WTC11 (cell line): ENCODE results near the gene AKAP6. TPM values are rescaled to one million over a fixed set of nuclear protein-coding genes. Genes with fewer than 3 reads are reported as not detected.

Experiments used
- ATAC-seq: fragments of 200-7000 bp; cut with Tn5 transposase; 2 replicates; pipeline ENCODE4 v1.10.0; 2021; ENCODE audit warnings: mild to moderate bottlenecking, moderate library complexity
- CTCF ChIA-PET: fragments of 300-600 bp; sonication (Branson Sonifier 250); formaldehyde crosslinking; loops from one replicate; lab custom pipeline; 2021; ENCODE audit warnings: antibody characterized with exemption; lab: Charles Lee
- POLR2A ChIA-PET: fragments of 350-600 bp; sonication (Branson Sonifier 250); formaldehyde crosslinking; loops from one replicate; lab custom pipeline; 2021; ENCODE audit warnings: antibody characterized with exemption; lab: Charles Lee
- DNase-seq: peaks from one replicate; pipeline ENCODE4 v3.0.0; 2021; ENCODE audit warnings: low spot score
- H3K27ac Mint-ChIP-seq: 2 replicates; pipeline ENCODE4 v1.8.0; 2021; ENCODE audit warnings: mixed read lengths
- H3K27me3 Mint-ChIP-seq: 2 replicates; pipeline ENCODE4 v1.8.0; 2021; ENCODE audit warnings: low read depth, mild to moderate bottlenecking, moderate library complexity, mixed read lengths
- H3K36me3 Mint-ChIP-seq: 2 replicates; pipeline ENCODE4 v1.8.0; 2021; ENCODE audit warnings: mixed read lengths
- H3K4me1 Mint-ChIP-seq: 2 replicates; pipeline ENCODE4 v1.8.0; 2022; ENCODE audit warnings: mixed read lengths
- H3K4me3 Mint-ChIP-seq: 2 replicates; pipeline ENCODE4 v1.8.0; 2021; ENCODE audit warnings: mild to moderate bottlenecking, moderate library complexity, mixed read lengths
- H3K9me3 Mint-ChIP-seq: 2 replicates; pipeline ENCODE4 v1.8.0; 2021; ENCODE audit warnings: mixed read lengths
- ESRRA ChIP-seq: sonication (generic); formaldehyde crosslinking; IDR thresholded peaks from 2 replicates; pipeline ENCODE4 v1.8.1; 2022; ENCODE audit warnings: mild to moderate bottlenecking, missing genetic modification reagents, borderline replicate concordance
- ETV6 ChIP-seq: sonication (generic); formaldehyde crosslinking; IDR thresholded peaks from 2 replicates; pipeline ENCODE4 v1.8.1; 2022; ENCODE audit warnings: mild to moderate bottlenecking, missing genetic modification reagents
- FOXJ3 ChIP-seq: sonication (generic); formaldehyde crosslinking; IDR thresholded peaks from 2 replicates; pipeline ENCODE4 v1.9.0; 2021; ENCODE audit warnings: missing genetic modification reagents, mild to moderate bottlenecking, borderline replicate concordance
- FOXK1 ChIP-seq: sonication (generic); formaldehyde crosslinking; IDR thresholded peaks from 2 replicates; pipeline ENCODE4 v1.8.0; 2022; ENCODE audit warnings: mild to moderate bottlenecking, moderate library complexity, missing genetic modification reagents
- GRHL2 ChIP-seq: fragments of 250-450 bp; sonication (Bioruptor Pico); IDR thresholded peaks from 2 replicates; pipeline ENCODE4 v1.8.0; 2022; ENCODE audit warnings: mild to moderate bottlenecking, moderate library complexity; ENCODE audit not compliant: insufficient replicate concordance, severe bottlenecking
- JAZF1 ChIP-seq: fragments of 250-450 bp; sonication (Bioruptor Pico); IDR thresholded peaks from 2 replicates; pipeline ENCODE4 v1.9.0; 2021; ENCODE audit warnings: moderate library complexity, mild to moderate bottlenecking, inconsistent platforms
- JUN ChIP-seq: sonication (generic); formaldehyde crosslinking; IDR thresholded peaks from 2 replicates; pipeline ENCODE4 v1.8.0; 2023; ENCODE audit warnings: mild to moderate bottlenecking, missing genetic modification reagents
- MXD4 ChIP-seq: fragments of 250-450 bp; sonication (Bioruptor Pico); IDR thresholded peaks from 2 replicates; pipeline ENCODE4 v1.8.0; 2021; ENCODE audit warnings: mild to moderate bottlenecking, moderate library complexity, borderline replicate concordance
- NFE2L1 ChIP-seq: sonication (generic); formaldehyde crosslinking; IDR thresholded peaks from 2 replicates; pipeline ENCODE4 v1.8.1; 2023; ENCODE audit warnings: missing genetic modification reagents
- NR1H2 ChIP-seq: sonication (generic); formaldehyde crosslinking; IDR thresholded peaks from 2 replicates; pipeline ENCODE4 v1.9.0; 2021; ENCODE audit warnings: mild to moderate bottlenecking, moderate library complexity, missing genetic modification reagents
- RELA ChIP-seq: sonication (generic); formaldehyde crosslinking; IDR thresholded peaks from 2 replicates; pipeline ENCODE4 v1.8.1; 2022; ENCODE audit warnings: missing genetic modification reagents, mild to moderate bottlenecking, borderline replicate concordance
- ZNF232 ChIP-seq: sonication (generic); formaldehyde crosslinking; IDR thresholded peaks from 2 replicates; pipeline ENCODE4 v1.8.0; 2022; ENCODE audit warnings: mild to moderate bottlenecking, missing genetic modification reagents
- ZNF317 ChIP-seq: sonication (generic); formaldehyde crosslinking; IDR thresholded peaks from 2 replicates; pipeline ENCODE4 v1.8.1; 2023; ENCODE audit warnings: low read depth, mild to moderate bottlenecking, moderate library complexity, missing genetic modification reagents, borderline replicate concordance
- ZNF671 ChIP-seq: fragments of 250-450 bp; sonication (Bioruptor Pico); IDR thresholded peaks from 2 replicates; pipeline ENCODE4 v1.8.0; 2021; ENCODE audit warnings: mild to moderate bottlenecking
- total RNA-seq: library from RNA; stranded (reverse); gene quantifications from 3 replicates; pipeline ENCODE4 v1.2.3, GENCODE V29; 2021
- TF ChIP-seq, protein P1 (sequence below): sonication (generic); formaldehyde crosslinking; IDR thresholded peaks from 2 replicates; pipeline ENCODE4 v1.8.1; 2022; ENCODE audit warnings: mild to moderate bottlenecking, missing genetic modification reagents, moderate library complexity, borderline replicate concordance
- TF ChIP-seq, protein P2 (sequence below): sonication (generic); formaldehyde crosslinking; conservative IDR thresholded peaks from 2 replicates; pipeline ENCODE4 v1.8.1; 2023; ENCODE audit warnings: mild to moderate bottlenecking, low read depth, missing genetic modification reagents, moderate library complexity
- TF ChIP-seq, protein P3 (sequence below): fragments of 250-450 bp; sonication (Bioruptor Pico); IDR thresholded peaks from 2 replicates; pipeline ENCODE4 v1.8.0; 2021; ENCODE audit warnings: mild to moderate bottlenecking
- TF ChIP-seq, protein P4 (sequence below): sonication (generic); formaldehyde crosslinking; IDR thresholded peaks from 2 replicates; pipeline ENCODE4 v1.8.1; 2022; ENCODE audit warnings: low read depth, missing genetic modification reagents, borderline replicate concordance
- TF ChIP-seq, protein P5 (sequence below): fragments of 250-450 bp; sonication (Bioruptor Pico); conservative IDR thresholded peaks from 2 replicates; pipeline ENCODE4 v1.9.0; 2021; ENCODE audit warnings: mild to moderate bottlenecking
- TF ChIP-seq, protein P6 (sequence below): sonication (generic); formaldehyde crosslinking; IDR thresholded peaks from 2 replicates; pipeline ENCODE4 v1.8.0; 2023; ENCODE audit warnings: missing genetic modification reagents, mild to moderate bottlenecking, borderline replicate concordance

Gene AKAP6
- total RNA-seq, 1 experiment from 2014 or later = 0.63 TPM

DNA sequence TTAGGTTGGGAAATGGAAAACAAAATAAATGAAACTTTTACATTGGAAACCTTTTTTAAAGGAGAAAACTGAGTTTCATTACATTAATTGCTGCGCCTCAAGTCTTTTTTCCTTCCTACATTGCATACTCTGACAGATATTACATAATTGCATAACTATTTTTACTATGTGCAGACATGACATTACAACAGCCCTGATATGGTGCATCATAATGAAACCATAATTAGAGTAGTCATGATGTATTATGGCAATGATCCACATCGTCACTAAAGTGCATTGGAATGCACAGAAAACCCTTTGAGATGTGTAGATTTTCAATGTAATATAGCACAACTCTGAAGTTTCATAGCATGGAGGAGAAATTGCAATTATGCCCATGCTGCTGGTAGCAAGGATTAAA, 391.8 kb downstream of the AKAP6 start:
- Mint-ChIP-seq H3K4me1 (peaks cover 10% of the 10 kb centered on the region), H3K27me3 (no peaks in the 10 kb centered on the region), H3K27ac (no peak overlapping the region), H3K9me3 (no peaks in the 10 kb centered on the region), H3K36me3 (no peaks in the 10 kb centered on the region), H3K4me3 (no peak overlapping the region)
- TF ChIP-seq ZNF671 (CRISPR knock-in tag) (no peak), ZNF232 (CRISPR knock-in tag) (no peak), ETV6 (no peak), ZNF317 (no peak), NFE2L1 (no peak), RELA (no peak), MXD4 (no peak), FOXJ3 (CRISPR knock-in tag) (no peak), NR1H2 (CRISPR knock-in tag) (no peak), FOXK1 (no peak), GRHL2 (CRISPR knock-in tag) (no peak), JUN (CRISPR knock-in tag) (no peak), JAZF1 (CRISPR knock-in tag) (no peak), ESRRA (CRISPR knock-in tag) (no peak)
- TF ChIP-seq, protein P1, sequence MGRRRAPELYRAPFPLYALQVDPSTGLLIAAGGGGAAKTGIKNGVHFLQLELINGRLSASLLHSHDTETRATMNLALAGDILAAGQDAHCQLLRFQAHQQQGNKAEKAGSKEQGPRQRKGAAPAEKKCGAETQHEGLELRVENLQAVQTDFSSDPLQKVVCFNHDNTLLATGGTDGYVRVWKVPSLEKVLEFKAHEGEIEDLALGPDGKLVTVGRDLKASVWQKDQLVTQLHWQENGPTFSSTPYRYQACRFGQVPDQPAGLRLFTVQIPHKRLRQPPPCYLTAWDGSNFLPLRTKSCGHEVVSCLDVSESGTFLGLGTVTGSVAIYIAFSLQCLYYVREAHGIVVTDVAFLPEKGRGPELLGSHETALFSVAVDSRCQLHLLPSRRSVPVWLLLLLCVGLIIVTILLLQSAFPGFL (CRISPR knock-in tag) = no peak
- TF ChIP-seq, protein P2, sequence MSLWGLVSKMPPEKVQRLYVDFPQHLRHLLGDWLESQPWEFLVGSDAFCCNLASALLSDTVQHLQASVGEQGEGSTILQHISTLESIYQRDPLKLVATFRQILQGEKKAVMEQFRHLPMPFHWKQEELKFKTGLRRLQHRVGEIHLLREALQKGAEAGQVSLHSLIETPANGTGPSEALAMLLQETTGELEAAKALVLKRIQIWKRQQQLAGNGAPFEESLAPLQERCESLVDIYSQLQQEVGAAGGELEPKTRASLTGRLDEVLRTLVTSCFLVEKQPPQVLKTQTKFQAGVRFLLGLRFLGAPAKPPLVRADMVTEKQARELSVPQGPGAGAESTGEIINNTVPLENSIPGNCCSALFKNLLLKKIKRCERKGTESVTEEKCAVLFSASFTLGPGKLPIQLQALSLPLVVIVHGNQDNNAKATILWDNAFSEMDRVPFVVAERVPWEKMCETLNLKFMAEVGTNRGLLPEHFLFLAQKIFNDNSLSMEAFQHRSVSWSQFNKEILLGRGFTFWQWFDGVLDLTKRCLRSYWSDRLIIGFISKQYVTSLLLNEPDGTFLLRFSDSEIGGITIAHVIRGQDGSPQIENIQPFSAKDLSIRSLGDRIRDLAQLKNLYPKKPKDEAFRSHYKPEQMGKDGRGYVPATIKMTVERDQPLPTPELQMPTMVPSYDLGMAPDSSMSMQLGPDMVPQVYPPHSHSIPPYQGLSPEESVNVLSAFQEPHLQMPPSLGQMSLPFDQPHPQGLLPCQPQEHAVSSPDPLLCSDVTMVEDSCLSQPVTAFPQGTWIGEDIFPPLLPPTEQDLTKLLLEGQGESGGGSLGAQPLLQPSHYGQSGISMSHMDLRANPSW (CRISPR knock-in tag) = no peak
- TF ChIP-seq, protein P3, sequence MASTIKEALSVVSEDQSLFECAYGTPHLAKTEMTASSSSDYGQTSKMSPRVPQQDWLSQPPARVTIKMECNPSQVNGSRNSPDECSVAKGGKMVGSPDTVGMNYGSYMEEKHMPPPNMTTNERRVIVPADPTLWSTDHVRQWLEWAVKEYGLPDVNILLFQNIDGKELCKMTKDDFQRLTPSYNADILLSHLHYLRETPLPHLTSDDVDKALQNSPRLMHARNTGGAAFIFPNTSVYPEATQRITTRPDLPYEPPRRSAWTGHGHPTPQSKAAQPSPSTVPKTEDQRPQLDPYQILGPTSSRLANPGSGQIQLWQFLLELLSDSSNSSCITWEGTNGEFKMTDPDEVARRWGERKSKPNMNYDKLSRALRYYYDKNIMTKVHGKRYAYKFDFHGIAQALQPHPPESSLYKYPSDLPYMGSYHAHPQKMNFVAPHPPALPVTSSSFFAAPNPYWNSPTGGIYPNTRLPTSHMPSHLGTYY (CRISPR knock-in tag) = no peak
- TF ChIP-seq, protein P4, sequence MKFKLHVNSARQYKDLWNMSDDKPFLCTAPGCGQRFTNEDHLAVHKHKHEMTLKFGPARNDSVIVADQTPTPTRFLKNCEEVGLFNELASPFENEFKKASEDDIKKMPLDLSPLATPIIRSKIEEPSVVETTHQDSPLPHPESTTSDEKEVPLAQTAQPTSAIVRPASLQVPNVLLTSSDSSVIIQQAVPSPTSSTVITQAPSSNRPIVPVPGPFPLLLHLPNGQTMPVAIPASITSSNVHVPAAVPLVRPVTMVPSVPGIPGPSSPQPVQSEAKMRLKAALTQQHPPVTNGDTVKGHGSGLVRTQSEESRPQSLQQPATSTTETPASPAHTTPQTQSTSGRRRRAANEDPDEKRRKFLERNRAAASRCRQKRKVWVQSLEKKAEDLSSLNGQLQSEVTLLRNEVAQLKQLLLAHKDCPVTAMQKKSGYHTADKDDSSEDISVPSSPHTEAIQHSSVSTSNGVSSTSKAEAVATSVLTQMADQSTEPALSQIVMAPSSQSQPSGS (CRISPR knock-in tag) = no peak
- TF ChIP-seq, protein P5, sequence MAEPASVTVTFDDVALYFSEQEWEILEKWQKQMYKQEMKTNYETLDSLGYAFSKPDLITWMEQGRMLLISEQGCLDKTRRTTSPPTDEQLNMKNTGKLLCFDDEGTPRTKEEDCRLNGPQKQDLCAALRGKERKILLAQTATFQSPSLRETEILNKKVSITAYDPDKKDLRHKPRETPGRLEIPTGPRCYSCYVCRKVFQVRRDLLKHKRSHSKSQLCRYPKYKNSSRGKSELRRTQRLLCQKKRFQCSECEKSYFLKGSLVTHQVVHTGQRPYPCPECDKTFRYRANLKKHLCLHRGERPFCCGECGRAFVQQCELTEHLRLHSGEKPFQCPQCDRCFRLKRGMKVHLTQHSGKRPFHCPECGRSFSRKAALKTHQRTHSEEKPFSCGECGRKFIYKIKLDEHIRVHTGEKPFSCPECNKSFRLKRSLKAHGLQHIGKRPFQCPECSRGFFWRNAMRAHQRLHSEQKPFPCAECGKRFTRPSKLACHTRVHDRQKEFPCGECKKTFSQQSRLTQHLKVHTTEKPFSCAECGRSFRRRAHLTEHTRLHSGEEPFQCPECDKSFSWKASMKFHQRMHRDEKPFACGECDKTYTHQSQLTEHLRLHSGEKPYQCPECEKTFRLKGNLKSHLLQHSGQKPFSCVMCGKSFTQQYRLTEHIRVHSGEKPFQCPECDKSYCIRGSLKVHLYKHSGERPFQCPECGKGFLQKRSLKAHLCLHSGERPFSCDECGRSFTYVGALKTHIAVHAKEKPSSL = no peak
- TF ChIP-seq, protein P6, sequence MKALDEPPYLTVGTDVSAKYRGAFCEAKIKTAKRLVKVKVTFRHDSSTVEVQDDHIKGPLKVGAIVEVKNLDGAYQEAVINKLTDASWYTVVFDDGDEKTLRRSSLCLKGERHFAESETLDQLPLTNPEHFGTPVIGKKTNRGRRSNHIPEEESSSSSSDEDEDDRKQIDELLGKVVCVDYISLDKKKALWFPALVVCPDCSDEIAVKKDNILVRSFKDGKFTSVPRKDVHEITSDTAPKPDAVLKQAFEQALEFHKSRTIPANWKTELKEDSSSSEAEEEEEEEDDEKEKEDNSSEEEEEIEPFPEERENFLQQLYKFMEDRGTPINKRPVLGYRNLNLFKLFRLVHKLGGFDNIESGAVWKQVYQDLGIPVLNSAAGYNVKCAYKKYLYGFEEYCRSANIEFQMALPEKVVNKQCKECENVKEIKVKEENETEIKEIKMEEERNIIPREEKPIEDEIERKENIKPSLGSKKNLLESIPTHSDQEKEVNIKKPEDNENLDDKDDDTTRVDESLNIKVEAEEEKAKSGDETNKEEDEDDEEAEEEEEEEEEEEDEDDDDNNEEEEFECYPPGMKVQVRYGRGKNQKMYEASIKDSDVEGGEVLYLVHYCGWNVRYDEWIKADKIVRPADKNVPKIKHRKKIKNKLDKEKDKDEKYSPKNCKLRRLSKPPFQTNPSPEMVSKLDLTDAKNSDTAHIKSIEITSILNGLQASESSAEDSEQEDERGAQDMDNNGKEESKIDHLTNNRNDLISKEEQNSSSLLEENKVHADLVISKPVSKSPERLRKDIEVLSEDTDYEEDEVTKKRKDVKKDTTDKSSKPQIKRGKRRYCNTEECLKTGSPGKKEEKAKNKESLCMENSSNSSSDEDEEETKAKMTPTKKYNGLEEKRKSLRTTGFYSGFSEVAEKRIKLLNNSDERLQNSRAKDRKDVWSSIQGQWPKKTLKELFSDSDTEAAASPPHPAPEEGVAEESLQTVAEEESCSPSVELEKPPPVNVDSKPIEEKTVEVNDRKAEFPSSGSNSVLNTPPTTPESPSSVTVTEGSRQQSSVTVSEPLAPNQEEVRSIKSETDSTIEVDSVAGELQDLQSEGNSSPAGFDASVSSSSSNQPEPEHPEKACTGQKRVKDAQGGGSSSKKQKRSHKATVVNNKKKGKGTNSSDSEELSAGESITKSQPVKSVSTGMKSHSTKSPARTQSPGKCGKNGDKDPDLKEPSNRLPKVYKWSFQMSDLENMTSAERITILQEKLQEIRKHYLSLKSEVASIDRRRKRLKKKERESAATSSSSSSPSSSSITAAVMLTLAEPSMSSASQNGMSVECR (CRISPR knock-in tag) = no peak
- DNase-seq = no peak
- CTCF ChIA-PET = interaction anchor here (1.4 kb wide), 1 partner anchor 17 kb away, joined by 3 read pairs; no protein-coding TSS in a partner anchor
- ATAC-seq = no peak
- POLR2A ChIA-PET = no interaction called here
